ENCODE results near the gene C1GALT1. TPM values are rescaled to one million over a fixed set of nuclear protein-coding genes. Genes with fewer than 3 reads are reported as not detected.
A peak's percentile ranks its signal among the peaks of the same experiment; 100 is the strongest.
"Not testable (repeated sequence)": the region's sequence is repeated elsewhere in the genome, so short reads cannot be mapped to it uniquely, and the experiment has no call there.

The C1GALT1 gene
- total RNA-seq, 1 donor from 2014 or later: 37.2 TPM

DNA sequence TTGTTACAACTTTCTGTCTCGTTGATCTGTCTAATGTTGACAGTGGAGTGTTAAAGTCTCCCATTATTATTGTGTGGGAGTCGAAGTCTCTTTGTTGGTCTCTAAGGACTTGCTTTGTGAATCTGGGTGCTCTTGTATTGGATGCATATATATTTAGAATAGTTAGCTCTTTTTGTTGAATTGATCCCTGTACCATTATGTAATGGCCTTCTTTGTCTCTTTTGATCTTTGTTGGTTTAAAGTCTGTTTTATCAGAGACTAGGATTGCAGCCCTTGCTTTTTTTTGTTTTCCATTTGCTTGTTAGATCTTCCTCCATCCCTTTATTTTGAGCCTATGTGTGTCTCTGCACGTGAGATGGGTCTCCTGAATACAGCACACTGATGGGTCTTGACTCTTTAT is 17.2 kb downstream of the C1GALT1 start:
- DNase-seq; intact Hi-C loops (cut with micrococcal nuclease); H3K27me3 Mint-ChIP-seq; H3K27ac Mint-ChIP-seq; H3K4me3 Mint-ChIP-seq: not testable (repeated sequence)
- peaks cover 22% of the 10 kb centered on the region for H3K9me3 Mint-ChIP-seq
- peaks cover 69% of the 10 kb centered on the region for H3K4me1 Mint-ChIP-seq
- peaks cover 43% of the 10 kb centered on the region for H3K36me3 Mint-ChIP-seq (ENCODE audit: low read depth)

DNA sequence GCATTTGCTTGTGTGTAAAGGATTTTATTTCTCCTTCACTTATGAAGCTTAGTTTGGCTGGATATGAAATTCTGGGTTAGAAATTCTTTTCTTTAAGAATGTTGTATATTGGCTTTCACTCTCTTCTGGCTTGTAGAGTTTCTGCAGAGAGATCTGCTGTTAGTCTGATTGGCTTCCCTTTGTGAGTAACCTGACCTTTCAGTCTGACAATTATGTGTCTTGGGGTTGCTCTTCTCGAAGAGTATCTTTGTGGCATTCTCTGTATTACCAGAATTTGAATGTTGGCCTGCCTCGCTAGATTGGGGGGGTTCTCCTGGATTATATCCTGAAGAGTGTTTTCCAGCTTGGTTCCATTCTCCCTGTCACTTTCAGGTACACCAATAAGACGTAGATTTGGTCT is 17.9 kb downstream of the C1GALT1 start:
- intact Hi-C loops (cut with micrococcal nuclease): loop anchor here (2.0 kb wide), 1 partner anchor 17 kb away; the partner anchor contains the start of gene C1GALT1
- not testable (repeated sequence) for H3K27ac Mint-ChIP-seq, H3K27me3 Mint-ChIP-seq, DNase-seq
- Mint-ChIP-seq H3K9me3 (peaks cover 15% of the 10 kb centered on the region), H3K36me3 (ENCODE audit: low read depth) (peaks cover 37% of the 10 kb centered on the region), H3K4me3 (peak overlapping the region; percentile 1), H3K4me1 (peaks cover 67% of the 10 kb centered on the region)

DNA sequence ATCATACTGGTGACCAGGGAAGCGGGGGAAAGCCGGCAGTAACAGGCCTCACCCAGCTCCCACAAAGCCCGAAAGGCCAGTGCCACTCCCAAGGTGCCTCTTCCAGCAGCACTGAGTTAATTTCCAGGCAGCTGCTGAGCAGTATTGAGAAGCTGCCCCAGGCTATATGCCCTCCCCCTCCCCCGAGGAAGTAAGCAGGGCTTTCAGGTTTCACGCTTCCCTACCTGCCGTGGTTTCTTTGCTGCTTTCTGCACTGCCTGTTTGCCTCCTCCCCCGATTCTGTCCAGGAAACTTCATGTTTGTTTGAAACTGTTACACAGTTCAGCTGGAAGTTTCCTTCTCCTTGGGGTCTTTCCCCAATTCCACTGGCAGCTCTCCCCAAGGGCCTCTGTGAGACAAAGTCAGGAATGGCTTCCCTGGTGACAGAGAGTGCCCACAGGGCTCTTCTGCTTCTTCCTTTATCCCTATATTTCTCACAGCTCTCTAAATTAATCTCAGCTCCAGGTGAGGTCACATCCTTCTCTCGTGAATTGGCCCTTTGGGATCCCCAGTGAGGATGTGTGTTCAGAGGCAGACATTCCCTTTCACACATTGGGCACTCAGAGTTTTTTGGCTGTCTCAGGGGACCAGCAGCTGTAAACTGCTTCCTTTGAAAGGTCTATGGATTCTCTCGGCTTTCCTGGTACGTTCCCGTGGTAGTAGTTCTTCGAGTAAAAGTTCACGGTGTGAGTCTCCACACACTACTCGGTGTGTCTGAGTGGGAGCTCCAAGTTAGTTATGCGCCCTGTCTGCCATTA is 19.4 kb downstream of the C1GALT1 start:
- intact Hi-C loops (cut with micrococcal nuclease): loop anchor here (1.0 to 2.0 kb wide), 2 partner anchors 8 to 19 kb away; partner anchors contain the start of gene C1GALT1
- peak; percentile 83 for DNase-seq
- Mint-ChIP-seq H3K4me1 (peaks cover 66% of the 10 kb centered on the region), H3K27ac (peak overlapping the region; percentile 75), H3K9me3 (peaks cover 8% of the 10 kb centered on the region), H3K4me3 (peak overlapping the region; percentile 79), H3K36me3 (ENCODE audit: low read depth) (peaks cover 32% of the 10 kb centered on the region), H3K27me3 (no peaks in the 10 kb centered on the region)

DNA sequence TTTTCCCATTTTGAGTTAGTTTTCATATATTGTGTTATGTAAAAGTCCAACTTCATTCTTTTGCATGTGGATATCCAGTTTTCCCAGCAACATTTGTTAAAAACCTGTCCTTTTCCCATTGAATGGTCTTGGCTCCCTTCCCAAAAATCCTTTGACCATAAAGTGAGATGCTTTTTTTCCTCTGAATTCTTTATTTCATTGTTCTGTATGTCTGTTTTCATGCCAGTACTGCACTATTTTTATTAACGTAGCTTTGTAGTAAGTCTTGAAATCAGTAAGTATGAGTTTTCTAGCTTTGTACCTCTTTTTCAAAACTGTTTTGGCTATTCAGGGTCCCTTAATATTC is 20.0 kb downstream of the C1GALT1 start:
- Mint-ChIP-seq H3K9me3 (peaks cover 8% of the 10 kb centered on the region), H3K27me3 (no peaks in the 10 kb centered on the region), H3K27ac (no peak overlapping the region), H3K4me3 (peak overlapping the region; percentile 79), H3K36me3 (ENCODE audit: low read depth) (peaks cover 31% of the 10 kb centered on the region), H3K4me1 (peaks cover 69% of the 10 kb centered on the region)
- intact Hi-C loops (cut with micrococcal nuclease): no loop called here
- no peak for DNase-seq

DNA sequence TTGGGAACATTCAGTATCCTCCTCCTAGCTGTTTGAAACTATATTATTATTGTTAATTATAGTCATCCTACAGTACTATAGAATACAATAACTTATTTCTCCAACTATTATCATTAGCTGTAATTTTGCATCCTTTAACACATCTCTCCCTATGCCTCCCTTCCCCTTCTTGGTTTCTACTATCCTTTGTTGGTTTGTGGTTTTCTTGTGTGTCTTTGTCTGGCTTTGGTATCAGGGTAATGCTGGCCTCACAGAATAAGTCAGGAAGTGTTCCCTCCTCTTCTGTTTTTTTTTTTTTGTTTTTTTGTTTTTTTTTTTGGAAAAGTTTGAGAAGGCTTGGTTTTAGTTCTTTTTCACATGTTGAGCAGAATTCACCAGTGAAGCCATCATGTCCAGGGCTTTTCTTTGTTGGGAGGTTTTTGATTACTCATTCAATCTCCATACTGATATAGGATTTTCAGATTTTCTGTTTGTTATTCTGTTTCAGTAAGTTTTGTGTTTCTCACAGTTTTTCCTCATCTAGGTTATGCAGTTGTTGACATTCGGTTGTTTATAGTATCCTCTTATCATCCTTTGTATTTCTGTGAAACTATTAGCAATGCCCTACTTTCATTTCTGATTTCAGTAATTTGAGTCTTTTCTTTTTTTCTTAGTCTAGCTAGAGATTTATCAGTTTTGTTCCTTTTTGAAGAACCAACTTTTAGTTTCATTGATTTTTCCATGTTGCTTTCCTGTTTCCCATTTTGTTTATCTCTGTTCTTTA is 21.6 kb downstream of the C1GALT1 start:
- intact Hi-C loops (cut with micrococcal nuclease): no loop called here
- Mint-ChIP-seq H3K27ac (peak overlapping the region; percentile 9), H3K4me1 (peaks cover 63% of the 10 kb centered on the region), H3K36me3 (ENCODE audit: low read depth) (peaks cover 26% of the 10 kb centered on the region), H3K4me3 (peak overlapping the region; percentile 11), H3K9me3 (peaks cover 1% of the 10 kb centered on the region), H3K27me3 (no peaks in the 10 kb centered on the region)
- DNase-seq: no peak

DNA sequence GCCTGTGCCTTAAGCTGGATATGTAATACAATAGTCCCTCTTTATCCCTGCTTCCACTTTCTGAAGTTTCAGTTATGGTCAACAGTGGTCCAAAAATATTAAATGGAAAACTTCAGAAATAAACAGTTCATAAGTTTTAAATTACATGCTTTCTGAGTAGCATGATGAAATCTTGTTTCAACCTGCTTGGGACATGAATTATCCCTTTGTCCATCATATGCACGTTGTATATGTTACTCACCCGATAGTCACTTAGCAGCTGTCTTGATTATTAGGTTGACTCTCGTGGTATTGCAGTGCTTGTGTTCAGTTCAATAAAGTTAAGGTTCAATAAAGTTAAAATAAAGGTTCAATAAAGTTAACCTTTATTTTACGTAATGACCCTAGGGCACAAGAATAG is 25.5 kb downstream of the C1GALT1 start:
- Mint-ChIP-seq H3K27ac (no peak overlapping the region), H3K27me3 (no peaks in the 10 kb centered on the region), H3K4me3 (no peak overlapping the region), H3K4me1 (peaks cover 39% of the 10 kb centered on the region), H3K36me3 (ENCODE audit: low read depth) (peaks cover 38% of the 10 kb centered on the region), H3K9me3 (no peaks in the 10 kb centered on the region)
- DNase-seq: no peak
- intact Hi-C loops (cut with micrococcal nuclease): no loop called here

DNA sequence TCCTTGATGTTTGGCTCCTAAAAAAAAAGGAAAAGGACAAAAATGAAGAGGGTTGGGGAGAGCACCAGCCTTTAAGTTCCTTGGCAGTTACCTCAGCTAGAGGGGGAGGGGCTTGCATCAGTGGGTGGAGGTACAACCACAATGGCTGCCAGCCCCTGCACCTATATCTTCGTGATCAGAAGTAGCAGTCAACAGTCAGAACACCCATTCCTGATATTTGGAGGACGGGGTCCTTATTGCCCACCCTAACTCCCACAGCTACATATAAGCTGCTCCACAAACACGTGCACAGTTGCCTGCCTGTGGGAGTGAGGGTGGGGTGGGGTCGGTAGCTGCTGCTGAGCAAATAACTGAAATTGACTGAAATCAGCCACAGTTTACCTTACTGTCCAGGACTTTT is 26.2 kb downstream of the C1GALT1 start:
- no peak overlapping the region for H3K27ac Mint-ChIP-seq
- intact Hi-C loops (cut with micrococcal nuclease): no loop called here
- peaks cover 38% of the 10 kb centered on the region for H3K36me3 Mint-ChIP-seq (ENCODE audit: low read depth)

DNA sequence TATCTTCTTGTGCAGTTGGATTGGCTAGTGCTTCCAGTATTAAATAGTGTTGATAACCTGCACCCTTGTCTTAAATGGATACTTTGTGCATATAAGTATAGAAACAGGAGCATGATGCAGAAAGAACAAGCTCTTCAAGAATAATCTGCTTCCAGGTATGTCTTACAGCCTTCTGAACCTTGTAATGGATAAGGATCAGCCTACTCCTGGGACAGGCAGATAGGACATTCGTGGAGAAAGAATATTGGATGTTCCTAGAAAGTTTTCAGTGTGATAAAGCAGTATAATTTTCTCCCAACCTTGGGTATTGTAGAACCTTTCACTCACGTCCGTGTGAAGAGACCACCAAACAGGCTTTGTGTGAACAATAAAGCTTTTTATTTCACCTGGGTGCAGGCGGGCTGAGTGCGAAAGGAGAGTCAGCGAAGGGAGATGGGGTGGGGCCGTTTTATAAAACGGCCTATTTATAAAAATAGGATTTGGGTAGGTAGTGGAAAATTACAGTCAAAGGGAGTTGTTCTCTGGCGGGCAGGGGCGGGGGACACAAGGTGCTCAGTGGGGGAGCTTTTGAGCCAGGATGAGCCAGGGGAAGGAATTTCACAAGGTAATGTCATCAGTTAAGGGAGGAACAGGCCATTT is 27.2 kb downstream of the C1GALT1 start:
- peaks cover 25% of the 10 kb centered on the region for H3K4me1 Mint-ChIP-seq
- H3K27ac Mint-ChIP-seq: no peak overlapping the region
- no peak for DNase-seq
- peaks cover 43% of the 10 kb centered on the region for H3K36me3 Mint-ChIP-seq (ENCODE audit: low read depth)
- no peaks in the 10 kb centered on the region for H3K27me3 Mint-ChIP-seq
- H3K9me3 Mint-ChIP-seq: no peaks in the 10 kb centered on the region
- intact Hi-C loops (cut with micrococcal nuclease): no loop called here
- H3K4me3 Mint-ChIP-seq: no peak overlapping the region

More for the DNA sequence above, 26.2 kb downstream of the C1GALT1 start:
- Mint-ChIP-seq H3K4me3 (no peak overlapping the region), H3K4me1 (peaks cover 36% of the 10 kb centered on the region), H3K27me3 (no peaks in the 10 kb centered on the region), H3K9me3 (no peaks in the 10 kb centered on the region)
- DNase-seq: no peak

DNA sequence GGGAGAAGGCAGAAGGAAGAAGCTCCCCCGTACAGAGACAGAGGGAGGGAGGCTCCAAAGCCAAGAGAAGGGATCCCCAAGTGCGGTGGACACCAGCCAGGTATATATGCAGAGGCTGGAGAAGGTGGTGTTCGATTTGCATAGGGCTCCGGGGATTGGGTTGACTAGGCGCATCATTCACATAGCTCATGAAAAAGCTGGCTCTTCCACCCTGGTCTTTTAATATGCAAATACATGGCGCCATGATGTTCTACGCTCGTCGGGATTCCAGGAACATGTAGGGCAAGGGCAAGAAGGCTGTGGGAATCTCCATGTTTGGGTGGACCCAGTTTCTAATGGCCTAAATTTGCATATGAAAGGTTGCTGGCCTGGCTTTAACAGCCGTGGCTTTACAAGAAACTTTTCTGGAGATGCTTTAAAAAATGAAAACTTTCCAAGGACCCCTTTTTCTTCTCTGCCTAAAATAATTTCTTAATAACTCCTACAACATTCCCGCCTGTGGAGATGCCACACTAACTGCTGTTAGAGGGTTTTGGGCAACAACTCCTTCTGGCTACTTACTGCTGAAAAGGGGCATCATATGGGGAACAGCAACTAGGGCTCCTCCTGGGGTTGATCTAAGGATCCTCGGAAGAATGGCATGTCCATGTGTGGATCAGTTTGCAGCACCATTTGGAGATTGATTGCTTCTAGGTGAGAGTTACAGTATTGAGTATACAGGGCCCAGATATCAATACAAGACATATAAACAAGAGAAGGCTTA is 28.3 kb downstream of the C1GALT1 start:
- intact Hi-C loops (cut with micrococcal nuclease): no loop called here
- Mint-ChIP-seq H3K4me1 (peaks cover 17% of the 10 kb centered on the region), H3K9me3 (no peaks in the 10 kb centered on the region), H3K27me3 (no peaks in the 10 kb centered on the region), H3K36me3 (ENCODE audit: low read depth) (peaks cover 51% of the 10 kb centered on the region), H3K4me3 (no peak overlapping the region), H3K27ac (no peak overlapping the region)
- no peak for DNase-seq

DNA sequence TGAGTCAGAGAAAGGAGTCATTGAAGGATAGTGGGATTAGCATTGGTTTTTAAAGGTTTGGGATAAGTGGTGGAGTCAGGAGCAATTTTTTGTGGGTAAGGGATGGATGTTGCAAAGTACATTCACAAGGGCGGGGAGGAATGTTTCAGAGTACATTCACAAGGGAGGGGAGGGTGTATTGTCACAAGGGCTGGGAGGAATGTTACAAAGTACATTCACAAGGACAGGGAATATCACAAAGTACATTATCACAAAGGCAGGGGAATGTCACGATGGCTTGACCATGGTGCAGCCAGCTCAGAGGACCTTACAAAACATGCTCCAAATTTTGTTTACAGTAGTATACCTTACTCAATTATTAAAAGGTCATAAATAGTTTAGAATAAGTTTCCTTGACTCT is 30.3 kb downstream of the C1GALT1 start:
- peaks cover 15% of the 10 kb centered on the region for H3K4me1 Mint-ChIP-seq
- H3K27ac Mint-ChIP-seq: no peak overlapping the region
- intact Hi-C loops (cut with micrococcal nuclease): no loop called here
- H3K27me3 Mint-ChIP-seq: no peaks in the 10 kb centered on the region
- no peak for DNase-seq
- H3K36me3 Mint-ChIP-seq (ENCODE audit: low read depth): peaks cover 55% of the 10 kb centered on the region
- no peaks in the 10 kb centered on the region for H3K9me3 Mint-ChIP-seq
- H3K4me3 Mint-ChIP-seq: no peak overlapping the region

DNA sequence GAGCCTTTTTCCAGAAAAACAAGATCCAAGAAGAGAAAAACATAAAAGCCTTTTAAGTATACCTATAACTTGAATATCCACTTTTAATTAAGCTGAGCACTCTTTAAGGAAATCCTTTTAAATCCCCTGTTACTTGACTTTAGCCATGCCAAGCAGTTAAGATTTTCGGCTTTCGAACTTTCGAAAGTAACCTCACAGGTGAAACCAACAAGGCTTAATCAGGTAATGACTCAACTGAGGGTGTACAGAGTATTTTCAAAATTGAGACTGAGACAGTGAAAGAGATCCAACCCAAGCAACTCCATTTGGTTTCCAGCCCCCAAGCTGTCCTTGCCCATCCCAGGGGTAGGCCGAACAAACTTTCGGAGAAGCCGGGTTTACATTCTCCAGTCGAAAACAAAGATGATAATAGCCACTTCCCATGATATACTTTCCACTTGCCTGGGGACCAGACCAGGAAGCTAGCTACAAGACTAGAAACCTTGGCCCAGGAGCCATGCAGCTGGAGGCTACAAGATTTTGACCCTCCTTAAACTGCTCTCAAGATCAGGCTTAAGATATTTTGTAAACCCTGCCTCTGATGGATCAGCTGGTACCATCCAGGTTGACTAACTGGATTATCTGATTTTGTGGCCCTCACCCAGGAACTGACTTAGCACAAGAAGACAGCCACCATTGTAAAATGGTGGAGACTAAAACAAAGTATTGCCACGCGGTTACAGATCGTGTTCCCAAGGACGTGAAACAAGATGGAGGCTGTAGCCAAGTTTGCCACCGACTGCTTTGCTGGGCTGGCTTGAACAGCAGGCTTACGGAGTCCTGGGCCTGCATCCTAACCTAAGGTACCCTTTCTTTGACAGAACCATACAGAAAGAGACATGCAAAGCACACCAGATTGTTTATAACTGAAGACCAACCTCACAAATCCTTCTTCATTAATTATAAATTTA is 32.3 kb downstream of the C1GALT1 start:
- DNase-seq: no peak
- Mint-ChIP-seq H3K27ac (no peak overlapping the region), H3K27me3 (no peaks in the 10 kb centered on the region), H3K36me3 (ENCODE audit: low read depth) (peaks cover 54% of the 10 kb centered on the region), H3K4me3 (no peak overlapping the region), H3K4me1 (peaks cover 19% of the 10 kb centered on the region), H3K9me3 (no peaks in the 10 kb centered on the region)
- intact Hi-C loops (cut with micrococcal nuclease): loop anchor here (5.0 kb wide), 1 partner anchor 32 kb away; the partner anchor contains the start of gene C1GALT1

DNA sequence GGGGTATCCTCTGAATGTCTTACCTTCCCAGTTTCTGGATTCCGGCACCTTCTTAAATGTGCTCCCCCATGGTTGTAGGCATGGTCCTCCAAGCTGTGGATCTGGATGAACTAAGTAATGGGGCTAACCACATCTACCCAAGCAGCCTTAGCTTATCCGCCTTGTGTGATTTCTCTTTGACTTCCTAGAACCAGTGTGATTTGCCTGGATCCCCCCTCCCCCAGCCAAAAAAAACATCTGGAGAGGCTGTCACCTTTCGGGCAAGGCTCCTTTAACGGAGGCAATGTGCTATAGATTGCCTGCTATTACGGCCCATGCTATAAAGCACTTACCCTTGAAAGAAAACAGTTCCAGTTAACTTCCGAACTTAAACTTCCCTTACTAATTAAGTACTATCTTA is 33.9 kb downstream of the C1GALT1 start:
- no peaks in the 10 kb centered on the region for H3K27me3 Mint-ChIP-seq

More for the DNA sequence above, 33.9 kb downstream of the C1GALT1 start:
- Mint-ChIP-seq H3K4me3 (no peak overlapping the region), H3K27ac (no peak overlapping the region), H3K36me3 (ENCODE audit: low read depth) (peaks cover 48% of the 10 kb centered on the region), H3K4me1 (peaks cover 20% of the 10 kb centered on the region), H3K9me3 (no peaks in the 10 kb centered on the region)
- no peak for DNase-seq
- intact Hi-C loops (cut with micrococcal nuclease): loop anchor here (5.0 kb wide), 1 partner anchor 34 kb away; the partner anchor contains the start of gene C1GALT1
